Skeletal muscle tissue (tissue), 4 donors: ENCODE results near the gene HNRNPAB. TPM values are rescaled to one million over a fixed set of nuclear protein-coding genes. Genes with fewer than 3 reads are reported as not detected.
"Not testable (repeated sequence)": the region's sequence is repeated elsewhere in the genome, so short reads cannot be mapped to it uniquely, and the experiment has no call there.

Experiments used
- H3K27ac ChIP-seq: one replicate; pipeline ENCODE4 v1.7.0; 2013; ENCODE audit warnings: mild to moderate bottlenecking, low read depth, low read length, inconsistent platforms
- H3K27me3 ChIP-seq, 3 donors: one replicate each; pipeline ENCODE4 v1.7.0; 2013; ENCODE audit warnings: low read length in 3 of 3; ENCODE audit not compliant: control insufficient read depth in 3 of 3, insufficient read depth in 3 of 3
- H3K36me3 ChIP-seq, 3 donors: one replicate each; pipeline ENCODE4 v1.7.0; 2013; ENCODE audit warnings: low read length in 3 of 3; ENCODE audit not compliant: control insufficient read depth in 3 of 3, insufficient read depth in 3 of 3
- H3K4me1 ChIP-seq, 3 donors: one replicate each; pipeline ENCODE4 v1.7.0; 2013; ENCODE audit warnings: low read length in 3 of 3, mild to moderate bottlenecking in 3 of 3; ENCODE audit not compliant: control insufficient read depth in 3 of 3, insufficient read depth in 3 of 3
- H3K4me3 ChIP-seq, 3 donors: one replicate each; pipeline ENCODE4 v1.7.0; 2013; ENCODE audit warnings: low read length in 3 of 3
- H3K9ac ChIP-seq, 3 donors: one replicate each; pipeline ENCODE4 v1.7.0; 2013; ENCODE audit warnings: low read length in 3 of 3, mild to moderate bottlenecking in 3 of 3, moderate library complexity in 2 of 3, low read depth in 1 of 3
- H3K9me3 ChIP-seq, 3 donors: one replicate each; pipeline ENCODE4 v1.7.0; 2013; ENCODE audit warnings: low read length in 3 of 3; ENCODE audit not compliant: control insufficient read depth in 3 of 3
- total RNA-seq: library from RNA; depleted of rRNA; stranded (reverse); fragments of >200 nt; gene quantifications from one replicate; pipeline ENCODE4 v1.2.3, GENCODE V29; 2014
- donor health status: Osteomylitis.

HNRNPAB gene
- total RNA-seq, 1 donor from 2014 or later = 44.4 TPM

GRCh38 chr5:178247481-178248456, 43.4 kb downstream of the HNRNPAB start:
- no peaks in the 10 kb centered on the region for H3K9me3 ChIP-seq
- no peak overlapping the region for H3K27ac ChIP-seq
- H3K9ac ChIP-seq = no peak overlapping the region
- H3K27me3 ChIP-seq = peaks cover 0 to 18% (median 16%) of the 10 kb centered on the region in 3 donors
- no peaks in the 10 kb centered on the region for H3K36me3 ChIP-seq
- H3K4me3 ChIP-seq = no peak overlapping the region
- no peaks in the 10 kb centered on the region for H3K4me1 ChIP-seq

- H3K4me3 ChIP-seq = no peak overlapping the region
- no peak overlapping the region for H3K9ac ChIP-seq
- no peaks in the 10 kb centered on the region for H3K9me3 ChIP-seq
- H3K4me1 ChIP-seq = no peaks in the 10 kb centered on the region
- no peak overlapping the region for H3K27ac ChIP-seq
- H3K27me3 ChIP-seq = peaks cover 0 to 18% (median 16%) of the 10 kb centered on the region in 3 donors
- H3K36me3 ChIP-seq = no peaks in the 10 kb centered on the region
These were observed 44.4 kb downstream of the HNRNPAB start for GRCh38 chr5:178248750-178249149.

- Histone ChIP-seq H3K27me3 (peaks cover 0 to 18% (median 16%) of the 10 kb centered on the region in 3 donors), H3K9me3 (no peaks in the 10 kb centered on the region), H3K36me3 (no peaks in the 10 kb centered on the region), H3K4me3 (no peak overlapping the region), H3K9ac (no peak overlapping the region), H3K27ac (no peak overlapping the region), H3K4me1 (no peaks in the 10 kb centered on the region)
These were observed 45.1 kb downstream of the HNRNPAB start for GRCh38 chr5:178249191-178249989.

GRCh38 chr5:178250263-178250662, 45.9 kb downstream of the HNRNPAB start:
- Histone ChIP-seq H3K36me3 (no peaks in the 10 kb centered on the region), H3K4me3 (no peak overlapping the region), H3K9ac (no peak overlapping the region), H3K4me1 (no peaks in the 10 kb centered on the region), H3K9me3 (no peaks in the 10 kb centered on the region), H3K27me3 (peaks cover 0 to 18% (median 16%) of the 10 kb centered on the region in 3 donors), H3K27ac (no peak overlapping the region)

- no peak overlapping the region for H3K4me3 ChIP-seq
- no peak overlapping the region for H3K27ac ChIP-seq
- peaks cover 0 to 6% (median 6%) of the 10 kb centered on the region in 3 donors for H3K27me3 ChIP-seq
- no peak overlapping the region for H3K9ac ChIP-seq
- H3K36me3 ChIP-seq = no peaks in the 10 kb centered on the region
- H3K4me1 ChIP-seq = no peaks in the 10 kb centered on the region
- no peaks in the 10 kb centered on the region for H3K9me3 ChIP-seq
These were observed 47.9 kb downstream of the HNRNPAB start for GRCh38 chr5:178252258-178252657.

- H3K27me3 ChIP-seq, H3K27ac ChIP-seq, H3K36me3 ChIP-seq, H3K4me3 ChIP-seq, H3K9me3 ChIP-seq, H3K4me1 ChIP-seq, H3K9ac ChIP-seq: not testable (repeated sequence)
These were observed 49.3 kb downstream of the HNRNPAB start for GRCh38 chr5:178253632-178254031.

GRCh38 chr5:178256746-178257145, 52.4 kb downstream of the HNRNPAB start:
- Histone ChIP-seq H3K9me3 (no peaks in the 10 kb centered on the region), H3K4me3 (no peak overlapping the region), H3K36me3 (no peaks in the 10 kb centered on the region), H3K9ac (no peak overlapping the region), H3K27ac (no peak overlapping the region), H3K27me3 (no peaks in the 10 kb centered on the region), H3K4me1 (no peaks in the 10 kb centered on the region)

GRCh38 chr5:178257650-178258049, 53.3 kb downstream of the HNRNPAB start:
- Histone ChIP-seq H3K9ac (no peak overlapping the region), H3K9me3 (no peaks in the 10 kb centered on the region), H3K27ac (no peak overlapping the region), H3K36me3 (no peaks in the 10 kb centered on the region), H3K4me3 (no peak overlapping the region), H3K27me3 (no peaks in the 10 kb centered on the region), H3K4me1 (no peaks in the 10 kb centered on the region)

- H3K27me3 ChIP-seq = no peaks in the 10 kb centered on the region
- no peaks in the 10 kb centered on the region for H3K9me3 ChIP-seq
- no peaks in the 10 kb centered on the region for H3K4me1 ChIP-seq
- H3K36me3 ChIP-seq = no peaks in the 10 kb centered on the region
- no peak overlapping the region for H3K9ac ChIP-seq
- H3K4me3 ChIP-seq = no peak overlapping the region
- H3K27ac ChIP-seq = no peak overlapping the region
These were observed 55.5 kb downstream of the HNRNPAB start for GRCh38 chr5:178259623-178260536.
